Naive thymus-derived CD4-positive, alpha-beta T cell (primary cell): ENCODE results near the gene PSMB8. TPM values are rescaled to one million over a fixed set of nuclear protein-coding genes. Genes with fewer than 3 reads are reported as not detected.
A peak's percentile ranks its signal among the peaks of the same experiment; 100 is the strongest.
"Not testable (repeated sequence)": the region's sequence is repeated elsewhere in the genome, so short reads cannot be mapped to it uniquely, and the experiment has no call there.

Experiments used
- ATAC-seq: fragments of 150-1000 bp; cut with Tn5 transposase; 2 replicates; pipeline ENCODE4 v1.10.0; 2021; ENCODE audit warnings: mild to moderate bottlenecking, moderate library complexity
- CTCF ChIA-PET: fragments of 350-600 bp; sonication (Branson Sonifier 250); formaldehyde crosslinking; loops from one replicate; lab custom pipeline; 2021; ENCODE audit warnings: antibody characterized with exemption; lab: Charles Lee
- POLR2A ChIA-PET: fragments of 350-600 bp; sonication (Branson Sonifier 250); formaldehyde crosslinking; loops from one replicate; lab custom pipeline; 2021; ENCODE audit warnings: antibody characterized with exemption, inconsistent platforms; lab: Charles Lee
- DNase-seq, 9 donors: peaks; one replicate each; pipeline versions ENCODE4 v3.0.0 to v3.0.0-alpha.2; 2020 to 2022; ENCODE audit warnings: mixed read lengths in 1 of 9
- H3K27ac ChIP-seq: one replicate; pipeline ENCODE4 v1.7.0; 2013; ENCODE audit warnings: mild to moderate bottlenecking, low read depth, low read length, moderate library complexity
- H3K27me3 ChIP-seq, 2 donors: one replicate each; pipeline ENCODE4 v1.7.0; 2013; ENCODE audit warnings: low read length in 2 of 2, mild to moderate bottlenecking in 2 of 2, moderate library complexity in 2 of 2; ENCODE audit not compliant: control insufficient read depth in 2 of 2, insufficient read depth in 2 of 2
- H3K36me3 ChIP-seq, 3 experiments: 1 replicate in 2 of 3; 2 replicates in 1 of 3; pipeline ENCODE4 v1.7.0; 2013; ENCODE audit warnings: low read length in 3 of 3, mild to moderate bottlenecking in 3 of 3, moderate library complexity in 1 of 3; ENCODE audit not compliant: insufficient read depth in 3 of 3, control insufficient read depth in 2 of 3
- H3K4me1 ChIP-seq, 2 donors: one replicate each; pipeline ENCODE4 v1.7.0; 2013; ENCODE audit warnings: low read length in 2 of 2, mild to moderate bottlenecking in 2 of 2, moderate library complexity in 1 of 2; ENCODE audit not compliant: control insufficient read depth in 2 of 2, insufficient read depth in 2 of 2
- H3K4me3 ChIP-seq: 2 replicates; pipeline ENCODE4 v1.7.0; 2013; ENCODE audit warnings: mild to moderate bottlenecking, low read length
- H3K9me3 ChIP-seq, 3 experiments: 1 replicate in 2 of 3; 2 replicates in 1 of 3; pipeline ENCODE4 v1.7.0; 2013; ENCODE audit warnings: low read length in 3 of 3; ENCODE audit not compliant: control insufficient read depth in 2 of 3
- H3K27ac Mint-ChIP-seq, 9 donors: one replicate each; pipeline ENCODE4 v1.8.0; 2020 to 2022; ENCODE audit warnings: mixed read lengths in 9 of 9, mild to moderate bottlenecking in 8 of 9, moderate library complexity in 5 of 9, inconsistent platforms in 2 of 9
- H3K27me3 Mint-ChIP-seq, 5 donors: one replicate each; pipeline ENCODE4 v1.8.0; 2021 to 2022; ENCODE audit warnings: mixed read lengths in 5 of 5, mild to moderate bottlenecking in 1 of 5
- H3K36me3 Mint-ChIP-seq, 5 donors: one replicate each; pipeline ENCODE4 v1.8.0; 2020 to 2022; ENCODE audit warnings: mixed read lengths in 5 of 5, mild to moderate bottlenecking in 3 of 5, inconsistent platforms in 1 of 5
- H3K4me1 Mint-ChIP-seq, 7 donors: one replicate each; pipeline ENCODE4 v1.8.0; 2020 to 2022; ENCODE audit warnings: mixed read lengths in 7 of 7, mild to moderate bottlenecking in 3 of 7, inconsistent platforms in 1 of 7
- H3K4me3 Mint-ChIP-seq, 10 donors: one replicate each; pipeline ENCODE4 v1.8.0; 2020 to 2022; ENCODE audit warnings: mild to moderate bottlenecking in 10 of 10, mixed read lengths in 10 of 10, moderate library complexity in 6 of 10, inconsistent platforms in 2 of 10
- H3K9me3 Mint-ChIP-seq, 11 donors: one replicate each; pipeline ENCODE4 v1.8.0; 2020 to 2022; ENCODE audit warnings: mixed read lengths in 11 of 11, mild to moderate bottlenecking in 4 of 11, inconsistent platforms in 1 of 11, moderate library complexity in 1 of 11
- intact Hi-C, 2 donors: fragments of 100-400 bp; cut with micrococcal nuclease; formaldehyde crosslinking; loops; one replicate each; pipeline ENCODE4 v1.15.1; 2023
- polyA plus RNA-seq, 2 donors: library from polyadenylated mRNA; unstranded; fragments of 300-500 nt; fragmentation: Illumina TruSeq; gene quantifications; one replicate each; pipeline ENCODE4 v1.2.3, GENCODE V29; 2021
- total RNA-seq, 6 experiments: library from RNA in 5 of 6; stranded (reverse) in 5 of 6; gene quantifications; 1 replicate in 5 of 6; 2 replicates in 1 of 6; pipeline ENCODE4 v1.2.3 and lab custom pipeline; 2021 to 2026

The PSMB8 gene
- total and polyA plus RNA-seq, 7 experiments from 2014 or later = 111 to 419 (median 146) TPM

DNA sequence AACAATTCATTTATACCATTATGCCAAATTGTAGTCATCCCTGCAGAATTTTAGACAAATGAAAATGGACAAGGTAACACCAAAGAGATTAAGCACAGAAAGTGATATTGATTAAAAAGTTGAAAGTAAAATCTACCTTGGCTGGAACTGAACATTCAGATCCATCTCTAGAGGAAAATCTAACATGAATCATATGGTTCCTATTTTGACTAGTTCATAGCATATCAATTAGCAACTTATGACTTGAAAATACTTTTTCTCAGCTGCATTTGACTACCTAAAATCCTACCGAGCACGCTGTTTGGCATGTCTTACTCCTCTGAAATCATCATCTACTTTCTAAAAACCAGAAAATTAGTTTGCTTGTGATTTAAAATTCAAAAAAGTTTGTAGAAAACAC, 32.8 kb upstream of the PSMB8 start:
- Mint-ChIP-seq H3K9me3 (peaks cover 0 to 11% (median 1%) of the 10 kb centered on the region in 11 donors), H3K27me3 (peaks cover 0 to 9% (median 4%) of the 10 kb centered on the region in 5 donors), H3K27ac (no peak overlapping the region), H3K36me3 (peaks cover 10 to 27% (median 13%) of the 10 kb centered on the region in 5 donors), H3K4me3 (no peak overlapping the region), H3K4me1 (peaks cover 0 to 2% (median 0%) of the 10 kb centered on the region in 7 donors)
- H3K27me3 ChIP-seq = no peaks in the 10 kb centered on the region
- CTCF ChIA-PET = interaction anchor here (1.0 kb wide), 1 partner anchor 9 kb away, joined by 3 read pairs; no protein-coding TSS in a partner anchor
- no peaks in the 10 kb centered on the region for H3K9me3 ChIP-seq
- H3K4me1 ChIP-seq = no peaks in the 10 kb centered on the region
- DNase-seq (no peak), ATAC-seq (no peak)
- no peak overlapping the region for H3K27ac ChIP-seq
- no peak overlapping the region for H3K4me3 ChIP-seq
- POLR2A ChIA-PET = interaction anchor here (0.6 to 1.4 kb wide), 4 partner anchors 9 to 110 kb away, joined by 3 to 5 read pairs (median 3); partner anchors contain the start of gene TAP2
- peaks cover 0 to 4% (median 0%) of the 10 kb centered on the region in 3 experiments for H3K36me3 ChIP-seq
- intact Hi-C loops = no loop called here

GRCh38 chr6:32873947-32874346, 30.1 kb upstream of the PSMB8 start:
- ATAC-seq, H3K27me3 Mint-ChIP-seq, DNase-seq, H3K27ac ChIP-seq, intact Hi-C loops, H3K4me1 Mint-ChIP-seq, H3K4me1 ChIP-seq, H3K4me3 ChIP-seq, H3K4me3 Mint-ChIP-seq, H3K9me3 ChIP-seq, H3K27me3 ChIP-seq, H3K36me3 ChIP-seq: not testable (repeated sequence)
- ChIA-PET CTCF (interaction anchor here (0.7 to 0.8 kb wide), 2 partner anchors 163 to 181 kb away, joined by 3 to 4 read pairs; no protein-coding TSS in a partner anchor), POLR2A (interaction anchor here (0.6 kb wide), 1 partner anchor 18 kb away, joined by 4 read pairs; no protein-coding TSS in a partner anchor)
- peaks cover 0 to 20% (median 6%) of the 10 kb centered on the region in 5 donors for H3K36me3 Mint-ChIP-seq
- peak overlapping the region in 1 of 9 donors; percentile 6 for H3K27ac Mint-ChIP-seq
- peaks cover 0 to 14% (median 2%) of the 10 kb centered on the region in 11 donors for H3K9me3 Mint-ChIP-seq

GRCh38 chr6:32868257-32868788, 24.5 kb upstream of the PSMB8 start:
- Mint-ChIP-seq H3K9me3 (peaks cover 0 to 14% (median 1%) of the 10 kb centered on the region in 11 donors), H3K4me1 (peaks cover 18 to 36% (median 34%) of the 10 kb centered on the region in 7 donors), H3K36me3 (peaks cover 0 to 20% (median 0%) of the 10 kb centered on the region in 5 donors), H3K27me3 (peaks cover 0 to 4% (median 0%) of the 10 kb centered on the region in 5 donors), H3K27ac (peak overlapping the region in 4 of 9 donors; percentile 1 to 78 (median 14)), H3K4me3 (peak overlapping the region in 3 of 10 donors; percentile 0 to 65 (median 50))
- DNase-seq (peak; percentile 69 to 87 (median 82)), ATAC-seq (peak; percentile 87)
- Histone ChIP-seq H3K4me1 (peaks cover 4 to 20% of the 10 kb centered on the region in 2 donors), H3K27ac (no peak overlapping the region), H3K4me3 (no peak overlapping the region), H3K27me3 (no peaks in the 10 kb centered on the region), H3K36me3 (no peaks in the 10 kb centered on the region), H3K9me3 (no peaks in the 10 kb centered on the region)
- POLR2A ChIA-PET = interaction anchor here (1.0 to 7.5 kb wide), 12 partner anchors 10 to 116 kb away, joined by 3 to 99 read pairs (median 6); partner anchors contain the start of genes BRD2, PSMB8, PSMB9 and TAP1
- intact Hi-C loops = loop anchor here (1.0 to 5.0 kb wide), 12 partner anchors 14 to 456 kb away; partner anchors contain the start of genes PSMB9 (in 2 of the 2) and TAP2 (in 2 of the 2)
- CTCF ChIA-PET = interaction anchor here (0.7 to 10.1 kb wide), 38 partner anchors 9 to 621 kb away, joined by 3 to 177 read pairs (median 5); partner anchors contain the start of genes PSMB8, PSMB9, TAP1 and TAP2

- Histone ChIP-seq H3K27ac (peak overlapping the region; percentile 64), H3K4me3 (peak overlapping the region; percentile 15), H3K9me3 (no peaks in the 10 kb centered on the region), H3K4me1 (peaks cover 4 to 20% of the 10 kb centered on the region in 2 donors), H3K27me3 (no peaks in the 10 kb centered on the region), H3K36me3 (no peaks in the 10 kb centered on the region)
- Mint-ChIP-seq H3K36me3 (peaks cover 0 to 21% (median 0%) of the 10 kb centered on the region in 5 donors), H3K27ac (peak overlapping the region; percentile 48 to 94 (median 83)), H3K4me3 (peak overlapping the region in 9 of 10 donors; percentile 29 to 83 (median 65)), H3K27me3 (peaks cover 0 to 4% (median 0%) of the 10 kb centered on the region in 5 donors), H3K9me3 (peaks cover 0 to 10% (median 0%) of the 10 kb centered on the region in 11 donors), H3K4me1 (peaks cover 20 to 36% (median 35%) of the 10 kb centered on the region in 7 donors)
- POLR2A ChIA-PET = interaction anchor here (0.7 to 7.5 kb wide), 14 partner anchors 9 to 117 kb away, joined by 3 to 99 read pairs (median 5); partner anchors contain the start of genes BRD2, PSMB8, PSMB9 and TAP1
- ATAC-seq (no peak), DNase-seq (no peak)
- CTCF ChIA-PET = interaction anchor here (0.7 to 10.1 kb wide), 37 partner anchors 8 to 620 kb away, joined by 3 to 177 read pairs (median 5); partner anchors contain the start of genes PSMB8, PSMB9, TAP1 and TAP2
- intact Hi-C loops = loop anchor here (1.0 to 5.0 kb wide), 12 partner anchors 13 to 455 kb away; partner anchors contain the start of genes PSMB9 (in 2 of the 2) and TAP2 (in 2 of the 2)
Measured at GRCh38 chr6:32867554-32868256, 23.9 kb upstream of the PSMB8 start.

GRCh38 chr6:32867022-32867477, 23.2 kb upstream of the PSMB8 start:
- DNase-seq = peak in 6 of 9 donors; percentile 27 to 59 (median 30)
- Histone ChIP-seq H3K4me3 (peak overlapping the region; percentile 15), H3K4me1 (peaks cover 4 to 20% of the 10 kb centered on the region in 2 donors), H3K36me3 (no peaks in the 10 kb centered on the region), H3K27me3 (no peaks in the 10 kb centered on the region), H3K27ac (peak overlapping the region; percentile 64), H3K9me3 (no peaks in the 10 kb centered on the region)
- H3K4me1 Mint-ChIP-seq = peaks cover 20 to 36% (median 35%) of the 10 kb centered on the region in 7 donors
- H3K4me3 Mint-ChIP-seq = peak overlapping the region; percentile 46 to 83 (median 68)
- ChIA-PET POLR2A (interaction anchor here (0.6 to 7.5 kb wide), 12 partner anchors 8 to 143 kb away, joined by 3 to 99 read pairs (median 5); partner anchors contain the start of genes BRD2, PSMB8, PSMB9 and TAP1), CTCF (interaction anchor here (1.0 to 10.1 kb wide), 12 partner anchors 10 to 453 kb away, joined by 3 to 177 read pairs (median 12); partner anchors contain the start of genes PSMB8, PSMB9, TAP1 and TAP2)
- intact Hi-C loops = loop anchor here in 1 of 2 donors (5.0 kb wide), 1 partner anchor 455 kb away; no protein-coding TSS in a partner anchor
- peaks cover 0 to 4% (median 0%) of the 10 kb centered on the region in 5 donors for H3K27me3 Mint-ChIP-seq
- ATAC-seq = peak; percentile 67
- H3K27ac Mint-ChIP-seq = peak overlapping the region; percentile 48 to 94 (median 83)
- peaks cover 0 to 5% (median 0%) of the 10 kb centered on the region in 11 donors for H3K9me3 Mint-ChIP-seq
- H3K36me3 Mint-ChIP-seq = peaks cover 0 to 19% (median 0%) of the 10 kb centered on the region in 5 donors
